Activated T-cell treated with anti-CD3 and anti-CD28 coated beads, Interleukin-2, amount 50 U/mL, for 24 hours (primary cell): ENCODE results near the gene SYNJ1.
A peak's percentile ranks its signal among the peaks of the same experiment; 100 is the strongest.
"Not testable (repeated sequence)": the region's sequence is repeated elsewhere in the genome, so short reads cannot be mapped to it uniquely, and the experiment has no call there.

Experiments
- DNase-seq: peaks from one replicate; pipeline ENCODE4 v3.0.0-alpha.2; 2020
- H3K27ac Mint-ChIP-seq: 2 replicates; pipeline ENCODE4 v1.8.0; 2020; ENCODE audit warnings: mild to moderate bottlenecking, mixed read lengths
- H3K27me3 Mint-ChIP-seq: 2 replicates; pipeline ENCODE4 v1.8.0; 2020; ENCODE audit warnings: mixed read lengths
- H3K36me3 Mint-ChIP-seq: 2 replicates; pipeline ENCODE4 v1.8.0; 2020; ENCODE audit warnings: low read depth, mixed read lengths
- H3K4me1 Mint-ChIP-seq: 2 replicates; pipeline ENCODE4 v1.8.0; 2020; ENCODE audit warnings: low read depth, mixed read lengths
- H3K4me3 Mint-ChIP-seq: 2 replicates; pipeline ENCODE4 v1.8.0; 2020; ENCODE audit warnings: mild to moderate bottlenecking, moderate library complexity, mixed read lengths
- H3K9me3 Mint-ChIP-seq: 2 replicates; pipeline ENCODE4 v1.8.0; 2020; ENCODE audit warnings: mixed read lengths

The SYNJ1 gene

GRCh38 chr21:32698286-32698685 is 29.5 kb downstream of the SYNJ1 start:
- Mint-ChIP-seq H3K4me3 (no peak overlapping the region), H3K9me3 (no peaks in the 10 kb centered on the region), H3K27me3 (no peaks in the 10 kb centered on the region), H3K4me1 (peaks cover 10% of the 10 kb centered on the region), H3K36me3 (peaks cover 51% of the 10 kb centered on the region), H3K27ac (no peak overlapping the region)
- no peak for DNase-seq

GRCh38 chr21:32695482-32695881 is 32.3 kb downstream of the SYNJ1 start:
- not testable (repeated sequence) for H3K9me3 Mint-ChIP-seq, H3K4me1 Mint-ChIP-seq, H3K27ac Mint-ChIP-seq, H3K4me3 Mint-ChIP-seq, DNase-seq, H3K27me3 Mint-ChIP-seq
- H3K36me3 Mint-ChIP-seq: peaks cover 62% of the 10 kb centered on the region

- Mint-ChIP-seq H3K36me3 (peaks cover 60% of the 10 kb centered on the region), H3K27ac (no peak overlapping the region), H3K27me3 (no peaks in the 10 kb centered on the region), H3K4me1 (no peaks in the 10 kb centered on the region), H3K4me3 (no peak overlapping the region), H3K9me3 (no peaks in the 10 kb centered on the region)
- no peak for DNase-seq
These were observed 34.2 kb downstream of the SYNJ1 start for GRCh38 chr21:32693581-32693980.

- Mint-ChIP-seq H3K4me1 (peaks cover 2% of the 10 kb centered on the region), H3K9me3 (no peaks in the 10 kb centered on the region), H3K27me3 (no peaks in the 10 kb centered on the region), H3K36me3 (peaks cover 71% of the 10 kb centered on the region), H3K27ac (no peak overlapping the region), H3K4me3 (no peak overlapping the region)
- DNase-seq: no peak
These were observed 37.7 kb downstream of the SYNJ1 start for GRCh38 chr21:32690085-32690484.

- Mint-ChIP-seq H3K27me3 (no peaks in the 10 kb centered on the region), H3K9me3 (no peaks in the 10 kb centered on the region), H3K27ac (no peak overlapping the region), H3K36me3 (peaks cover 66% of the 10 kb centered on the region), H3K4me1 (peaks cover 2% of the 10 kb centered on the region), H3K4me3 (no peak overlapping the region)
- DNase-seq: no peak
These were observed 40.0 kb downstream of the SYNJ1 start for GRCh38 chr21:32687643-32688345.

- Mint-ChIP-seq H3K4me3 (no peak overlapping the region), H3K27ac (no peak overlapping the region)
These were observed 44.9 kb downstream of the SYNJ1 start for GRCh38 chr21:32682696-32683474.

GRCh38 chr21:32674731-32675130 is 53.1 kb downstream of the SYNJ1 start:
- Mint-ChIP-seq H3K9me3 (no peaks in the 10 kb centered on the region), H3K27me3 (no peaks in the 10 kb centered on the region), H3K4me1 (no peaks in the 10 kb centered on the region), H3K4me3 (no peak overlapping the region), H3K36me3 (peaks cover 69% of the 10 kb centered on the region), H3K27ac (peak overlapping the region; percentile 14)
- no peak for DNase-seq

More at GRCh38 chr21:32682696-32683474, 44.9 kb downstream of the SYNJ1 start:
- Mint-ChIP-seq H3K36me3 (peaks cover 54% of the 10 kb centered on the region), H3K9me3 (no peaks in the 10 kb centered on the region), H3K4me1 (no peaks in the 10 kb centered on the region), H3K27me3 (no peaks in the 10 kb centered on the region)
- no peak for DNase-seq

- Mint-ChIP-seq H3K9me3 (no peaks in the 10 kb centered on the region), H3K4me1 (no peaks in the 10 kb centered on the region), H3K4me3 (no peak overlapping the region), H3K27me3 (no peaks in the 10 kb centered on the region), H3K27ac (no peak overlapping the region), H3K36me3 (peaks cover 72% of the 10 kb centered on the region)
- DNase-seq: no peak
These were observed 53.8 kb downstream of the SYNJ1 start for GRCh38 chr21:32674038-32674437.

GRCh38 chr21:32666258-32666657 is 61.6 kb downstream of the SYNJ1 start:
- no peaks in the 10 kb centered on the region for H3K27me3 Mint-ChIP-seq
- H3K4me1 Mint-ChIP-seq: no peaks in the 10 kb centered on the region
- DNase-seq: no peak
- H3K9me3 Mint-ChIP-seq: peaks cover 19% of the 10 kb centered on the region
- no peak overlapping the region for H3K4me3 Mint-ChIP-seq
- H3K27ac Mint-ChIP-seq: no peak overlapping the region
- H3K36me3 Mint-ChIP-seq: peaks cover 85% of the 10 kb centered on the region

- H3K27me3 Mint-ChIP-seq: not testable (repeated sequence)
These were observed 63.7 kb downstream of the SYNJ1 start for GRCh38 chr21:32664095-32664494.

GRCh38 chr21:32661981-32662380 is 65.8 kb downstream of the SYNJ1 start:
- Mint-ChIP-seq H3K36me3 (peaks cover 92% of the 10 kb centered on the region), H3K9me3 (peaks cover 19% of the 10 kb centered on the region)
- DNase-seq, H3K4me1 Mint-ChIP-seq, H3K27ac Mint-ChIP-seq, H3K27me3 Mint-ChIP-seq, H3K4me3 Mint-ChIP-seq: not testable (repeated sequence)

More at GRCh38 chr21:32664095-32664494, 63.7 kb downstream of the SYNJ1 start:
- H3K27ac Mint-ChIP-seq, H3K4me3 Mint-ChIP-seq, DNase-seq, H3K4me1 Mint-ChIP-seq: not testable (repeated sequence)
- Mint-ChIP-seq H3K36me3 (peaks cover 92% of the 10 kb centered on the region), H3K9me3 (peaks cover 19% of the 10 kb centered on the region)

GRCh38 chr21:32661026-32661782 is 66.6 kb downstream of the SYNJ1 start:
- not testable (repeated sequence) for H3K4me3 Mint-ChIP-seq, H3K4me1 Mint-ChIP-seq, DNase-seq, H3K27ac Mint-ChIP-seq, H3K27me3 Mint-ChIP-seq
- Mint-ChIP-seq H3K9me3 (peaks cover 19% of the 10 kb centered on the region), H3K36me3 (peaks cover 94% of the 10 kb centered on the region)

- H3K9me3 Mint-ChIP-seq: no peaks in the 10 kb centered on the region
- H3K4me3 Mint-ChIP-seq: no peak overlapping the region
- H3K27me3 Mint-ChIP-seq: no peaks in the 10 kb centered on the region
- no peaks in the 10 kb centered on the region for H3K4me1 Mint-ChIP-seq
- DNase-seq: no peak
- H3K36me3 Mint-ChIP-seq: peaks cover 82% of the 10 kb centered on the region
- no peak overlapping the region for H3K27ac Mint-ChIP-seq
These were observed 69.3 kb downstream of the SYNJ1 start for GRCh38 chr21:32658524-32658923.

- Mint-ChIP-seq H3K27me3 (no peaks in the 10 kb centered on the region), H3K4me1 (peaks cover 9% of the 10 kb centered on the region), H3K36me3 (peaks cover 64% of the 10 kb centered on the region), H3K9me3 (no peaks in the 10 kb centered on the region), H3K27ac (no peak overlapping the region), H3K4me3 (no peak overlapping the region)
- DNase-seq: no peak
These were observed 74.4 kb downstream of the SYNJ1 start for GRCh38 chr21:32653326-32653901.
